ENCODE data around the gene AIMP2. TPM values are rescaled to one million over a fixed set of nuclear protein-coding genes. Genes with fewer than 3 reads are reported as not detected.
"Not testable (repeated sequence)": the region's sequence is repeated elsewhere in the genome, so short reads cannot be mapped to it uniquely, and the experiment has no call there.

AIMP2 gene
- total RNA-seq, 4 donors from 2014 or later: 32.3 to 50.0 (median 36.4) TPM

DNA sequence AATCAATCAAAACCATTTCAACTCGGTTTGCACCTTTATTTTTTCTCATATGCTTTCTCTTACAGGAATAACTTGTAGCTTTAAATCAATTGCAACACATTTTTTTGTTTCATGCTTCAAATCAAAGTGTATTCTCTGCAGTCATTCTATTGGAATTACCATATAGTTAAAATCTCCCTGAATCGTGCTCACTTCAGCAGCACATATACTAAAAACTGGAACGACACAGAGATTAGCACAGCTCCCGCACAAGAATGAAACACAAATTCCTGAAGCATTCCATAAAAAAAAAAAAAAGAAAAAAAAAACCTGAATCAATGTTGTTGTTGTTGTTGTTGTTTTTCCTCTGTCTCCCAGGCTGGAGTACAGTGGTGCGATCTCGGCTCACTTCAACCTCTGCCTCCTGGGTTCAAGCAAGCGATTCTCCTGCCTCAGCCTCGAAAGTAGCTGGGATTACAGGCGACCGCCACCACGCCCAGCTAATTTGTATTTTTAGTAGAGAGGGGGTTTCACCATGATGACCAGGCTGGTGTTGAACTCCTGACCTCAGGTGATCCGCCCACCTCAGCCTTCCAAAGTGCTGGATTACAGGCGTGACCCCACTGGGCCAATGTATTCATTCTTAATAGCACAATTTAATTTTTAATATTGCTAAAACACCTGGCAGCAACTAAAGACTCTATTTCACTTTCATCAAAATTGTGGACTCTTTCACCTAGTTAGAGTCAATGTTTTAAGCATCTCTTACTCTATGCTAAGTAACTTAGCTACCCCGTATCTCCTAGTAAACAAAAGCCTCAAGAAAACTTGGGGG is 48.5 kb downstream of the AIMP2 start:
- no peak overlapping the region for H3K4me3 ChIP-seq (ENCODE audit: low read depth, poor library complexity, severe bottlenecking)
- TF ChIP-seq, protein P1, sequence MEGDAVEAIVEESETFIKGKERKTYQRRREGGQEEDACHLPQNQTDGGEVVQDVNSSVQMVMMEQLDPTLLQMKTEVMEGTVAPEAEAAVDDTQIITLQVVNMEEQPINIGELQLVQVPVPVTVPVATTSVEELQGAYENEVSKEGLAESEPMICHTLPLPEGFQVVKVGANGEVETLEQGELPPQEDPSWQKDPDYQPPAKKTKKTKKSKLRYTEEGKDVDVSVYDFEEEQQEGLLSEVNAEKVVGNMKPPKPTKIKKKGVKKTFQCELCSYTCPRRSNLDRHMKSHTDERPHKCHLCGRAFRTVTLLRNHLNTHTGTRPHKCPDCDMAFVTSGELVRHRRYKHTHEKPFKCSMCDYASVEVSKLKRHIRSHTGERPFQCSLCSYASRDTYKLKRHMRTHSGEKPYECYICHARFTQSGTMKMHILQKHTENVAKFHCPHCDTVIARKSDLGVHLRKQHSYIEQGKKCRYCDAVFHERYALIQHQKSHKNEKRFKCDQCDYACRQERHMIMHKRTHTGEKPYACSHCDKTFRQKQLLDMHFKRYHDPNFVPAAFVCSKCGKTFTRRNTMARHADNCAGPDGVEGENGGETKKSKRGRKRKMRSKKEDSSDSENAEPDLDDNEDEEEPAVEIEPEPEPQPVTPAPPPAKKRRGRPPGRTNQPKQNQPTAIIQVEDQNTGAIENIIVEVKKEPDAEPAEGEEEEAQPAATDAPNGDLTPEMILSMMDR (IDR thresholded peaks at IDR 0.05): no peak
- TF ChIP-seq POLR2A (IDR thresholded peaks at IDR 0.05): no peak
- WGBS, 2 donors: 59 to 63% methylated on average over 14 of the region's 14 CpGs
- no peak for DNase-seq (ENCODE audit: low spot score in 2 of 2)
- intact Hi-C loops (cut with DNase I; ENCODE audit: low total_unique reads): no loop called here

DNA sequence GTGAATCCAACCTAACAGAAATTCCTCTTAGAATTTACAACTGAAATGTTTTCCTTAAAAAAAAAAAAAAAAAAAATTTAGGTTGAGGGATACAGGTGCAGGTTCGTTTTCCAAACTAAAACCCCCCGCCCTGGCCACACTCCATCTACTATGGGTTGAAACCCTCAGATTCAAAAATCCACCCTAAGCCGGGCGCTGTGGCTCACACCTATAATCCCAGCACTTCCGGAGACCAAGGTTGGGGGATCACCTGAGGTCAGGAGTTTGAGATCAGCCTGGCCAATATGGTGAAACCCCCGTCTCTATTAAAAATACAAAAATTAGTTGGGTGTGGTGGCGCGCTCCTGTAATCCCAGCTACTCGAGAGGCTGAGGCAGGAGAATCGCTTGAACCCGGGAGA is 50.9 kb downstream of the AIMP2 start:
- intact Hi-C loops (cut with DNase I; ENCODE audit: low total_unique reads); H3K4me3 ChIP-seq (ENCODE audit: low read depth, poor library complexity, severe bottlenecking); DNase-seq (ENCODE audit: low spot score in 2 of 2): not testable (repeated sequence)
- WGBS, 2 donors: 84 to 94% methylated on average over 11 of the region's 11 CpGs

DNA sequence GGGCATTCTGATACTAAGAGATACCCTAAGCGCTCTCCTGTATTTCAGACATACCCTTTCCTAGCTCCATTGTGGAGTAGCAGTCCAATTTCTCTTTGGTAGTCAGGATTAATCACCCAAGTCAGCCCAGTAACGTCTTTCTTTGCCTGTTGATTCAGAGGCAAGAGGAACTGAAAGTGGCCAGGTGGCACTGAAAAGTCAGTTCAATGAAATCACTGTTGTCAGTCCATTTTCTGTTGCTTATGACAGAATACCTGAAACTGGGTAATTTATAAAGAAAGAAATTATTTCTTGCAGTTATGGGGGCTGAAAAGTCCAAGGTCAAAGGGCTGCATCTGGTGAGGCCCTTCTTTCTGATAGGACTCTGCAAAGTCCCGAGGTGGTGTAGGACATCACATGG is 62.3 kb downstream of the AIMP2 start:
- H3K4me3 ChIP-seq (ENCODE audit: low read depth, poor library complexity, severe bottlenecking): no peak overlapping the region
- TF ChIP-seq, protein P1 (IDR thresholded peaks at IDR 0.05): no peak
- TF ChIP-seq POLR2A (IDR thresholded peaks at IDR 0.05): no peak
- intact Hi-C loops (cut with DNase I; ENCODE audit: low total_unique reads): no loop called here
- no peak for DNase-seq (ENCODE audit: low spot score in 2 of 2)
- WGBS, 2 donors: 76 to 80% methylated on average over 3 of the region's 3 CpGs

Other genes starting within 250 kb of the AIMP2 start
- 10 to 100 TPM; 20.2 to 34.4 (median 28.6) TPM for gene RNF216, start 227.6 kb upstream of the AIMP2 start, total RNA-seq
- gene OCM, start 128.5 kb upstream of the AIMP2 start, total RNA-seq: not detected
- gene CCZ1, start 110.5 kb upstream of the AIMP2 start, total RNA-seq: 10 to 100 TPM; 37.3 to 66.7 (median 48.4) TPM
- gene RSPH10B, start 38.6 kb upstream of the AIMP2 start, total RNA-seq: under 1 TPM in 1 of 4 donors, not detected in 3; 0.19 TPM
- gene PMS2, start 223 bp upstream of the AIMP2 start, total RNA-seq: 10 to 100 TPM; 14.9 to 23.2 (median 21.6) TPM
- gene ANKRD61, start 22.1 kb downstream of the AIMP2 start, total RNA-seq: not detected
- 100 to 1,000 TPM; 118 to 287 (median 217) TPM for gene EIF2AK1, start 49.9 kb downstream of the AIMP2 start, total RNA-seq
- 10 to 100 TPM in 2 of 4 donors, 1 to 10 TPM in 2; 8.6 to 15.3 (median 9.7) TPM for gene USP42, start 95.7 kb downstream of the AIMP2 start, total RNA-seq